H1 (cell line): ENCODE results near the gene TEX14. TPM values are rescaled to one million over a fixed set of nuclear protein-coding genes. Genes with fewer than 3 reads are reported as not detected.

ENCODE experiments used
- CTCF ChIA-PET: fragments of 300-600 bp; sonication (Branson Sonifier 250); formaldehyde crosslinking; loops from one replicate; lab custom pipeline; 2021; ENCODE audit not compliant: partially characterized antibody; lab: Charles Lee
- POLR2A ChIA-PET: fragments of 300-600 bp; sonication (Branson Sonifier 250); formaldehyde crosslinking; loops from one replicate; lab custom pipeline; 2021; ENCODE audit warnings: inconsistent platforms; ENCODE audit not compliant: partially characterized antibody; lab: Charles Lee
- DNase-seq, 2 experiments: peaks; one replicate each; pipeline versions ENCODE4 v3.0.0 to v3.0.0-alpha.2; 2010 to 2022; ENCODE audit warnings: low spot score in 2 of 2, low read depth in 1 of 2, mixed read lengths in 1 of 2
- FAIRE-seq: peaks from 2 replicates; lab custom pipeline; 2011; peaks lifted over from hg19 to GRCh38; lab: Jason Lieb, UNC
- H2AFZ ChIP-seq: 2 replicates; pipeline ENCODE4 v1.8.1; 2012; ENCODE audit warnings: low read length, inconsistent platforms
- H2AK5ac ChIP-seq: 2 replicates; pipeline ENCODE4 v1.6.1; 2013; ENCODE audit warnings: low read depth, low read length
- H2BK120ac ChIP-seq: replicated peaks from 2 replicates; pipeline ENCODE3; 2013; ENCODE audit warnings: low read depth, low read length, inconsistent platforms
- H2BK12ac ChIP-seq: 2 replicates; pipeline ENCODE4 v1.6.1; 2013; ENCODE audit warnings: low read depth, low read length
- H2BK15ac ChIP-seq: 2 replicates; pipeline ENCODE4 v1.6.1; 2013; ENCODE audit warnings: low read length
- H2BK20ac ChIP-seq: 2 replicates; pipeline ENCODE4 v1.6.1; 2013; ENCODE audit warnings: low read length
- H2BK5ac ChIP-seq: 2 replicates; pipeline ENCODE4 v1.6.1; 2013; ENCODE audit warnings: low read depth, low read length
- H3K14ac ChIP-seq: 2 replicates; pipeline ENCODE4 v1.6.1; 2013; ENCODE audit warnings: inconsistent platforms; ENCODE audit not compliant: insufficient read length
- H3K18ac ChIP-seq: 2 replicates; pipeline ENCODE4 v1.6.1; 2013; ENCODE audit warnings: low read length; ENCODE audit errors: extremely low read depth
- H3K23ac ChIP-seq: 2 replicates; pipeline ENCODE4 v1.6.1; 2013; ENCODE audit warnings: inconsistent platforms; ENCODE audit not compliant: insufficient read length
- H3K23me2 ChIP-seq: 2 replicates; pipeline ENCODE4 v1.6.1; 2013; ENCODE audit warnings: low read depth, low read length
- H3K27ac ChIP-seq: 2 replicates; pipeline ENCODE4 v1.6.1; 2011; ENCODE audit warnings: low read depth, low read length, inconsistent platforms
- H3K27me3 ChIP-seq, 4 experiments: replicated peaks in 1 of 4; 1 replicate in 1 of 4; 2 replicates in 3 of 4; pipeline versions ENCODE4 v1.6.1 to v1.8.1; 2011 to 2013; ENCODE audit warnings: low read length in 3 of 4, mild to moderate bottlenecking in 3 of 4, inconsistent platforms in 2 of 4, mixed read lengths in 2 of 4, moderate library complexity in 1 of 4; ENCODE audit not compliant: control insufficient read depth in 3 of 4, insufficient read depth in 3 of 4; ENCODE audit errors: extremely low read depth in 1 of 4
- H3K36me3 ChIP-seq, 4 experiments: 2 replicates each; pipeline versions ENCODE4 v1.6.1 to v1.8.1; 2011 to 2013; ENCODE audit warnings: mild to moderate bottlenecking in 4 of 4, low read length in 3 of 4, moderate library complexity in 2 of 4, control low read depth in 1 of 4, inconsistent platforms in 1 of 4; ENCODE audit not compliant: insufficient read depth in 4 of 4, control insufficient read depth in 2 of 4
- H3K4ac ChIP-seq: replicated peaks from 2 replicates; pipeline ENCODE3; 2013; ENCODE audit warnings: low read length, low read depth, mixed read lengths, inconsistent platforms; ENCODE audit not compliant: insufficient read length
- H3K4me1 ChIP-seq, 4 experiments: replicated peaks in 1 of 4; 1 replicate in 1 of 4; 2 replicates in 3 of 4; pipeline versions ENCODE4 v1.6.1 to v1.8.1; 2011 to 2013; ENCODE audit warnings: low read length in 3 of 4, inconsistent platforms in 2 of 4, mixed read lengths in 1 of 4; ENCODE audit not compliant: insufficient read depth in 4 of 4, control insufficient read depth in 3 of 4
- H3K4me2 ChIP-seq, 2 experiments: 2 replicates each; pipeline versions ENCODE4 v1.6.1 to v1.8.1; 2011 to 2013; ENCODE audit warnings: low read depth in 2 of 2, low read length in 2 of 2, control low read depth in 1 of 2, inconsistent platforms in 1 of 2, mild to moderate bottlenecking in 1 of 2; ENCODE audit not compliant: insufficient read depth in 1 of 2
- H3K4me3 ChIP-seq, 4 experiments: fragments of 200-600, 300-600 bp in 1 of 4; sonication (generic), shearing (Covaris generic), sonication (Bioruptor Twin) in 1 of 4; 2 replicates each; pipeline versions ENCODE4 v1.5.1 to v1.8.1; 2011 to 2016; ENCODE audit warnings: low read length in 4 of 4, low read depth in 3 of 4, control low read depth in 2 of 4, inconsistent platforms in 2 of 4, mild to moderate bottlenecking in 2 of 4, mixed read lengths in 1 of 4, moderate library complexity in 1 of 4; ENCODE audit not compliant: insufficient read depth in 2 of 4; ENCODE audit errors: extremely low read depth in 1 of 4
- H3K56ac ChIP-seq: replicated peaks from 2 replicates; pipeline ENCODE3; 2013; ENCODE audit warnings: low read depth, mild to moderate bottlenecking, mixed read lengths, low read length, inconsistent platforms; ENCODE audit not compliant: insufficient read length
- H3K79me1 ChIP-seq: 2 replicates; pipeline ENCODE4 v1.6.1; 2013; ENCODE audit warnings: low read depth, low read length, control low read depth
- H3K79me2 ChIP-seq, 2 experiments: 2 replicates each; pipeline versions ENCODE4 v1.6.1 to v1.8.1; 2012 to 2013; ENCODE audit warnings: low read length in 2 of 2, mild to moderate bottlenecking in 2 of 2, inconsistent platforms in 1 of 2; ENCODE audit not compliant: insufficient read depth in 2 of 2, control insufficient read depth in 1 of 2
- H3K9ac ChIP-seq, 4 experiments: replicated peaks in 1 of 4; 1 replicate in 1 of 4; 2 replicates in 3 of 4; pipeline versions ENCODE4 v1.6.1 to v1.8.1; 2011 to 2013; ENCODE audit warnings: low read depth in 3 of 4, low read length in 3 of 4, control low read depth in 2 of 4, mild to moderate bottlenecking in 2 of 4, moderate library complexity in 2 of 4, inconsistent platforms in 1 of 4; ENCODE audit errors: extremely low read depth in 1 of 4
- H3K9me3 ChIP-seq, 2 experiments: 2 replicates each; pipeline versions ENCODE4 v1.6.1 to v1.8.1; 2012 to 2013; ENCODE audit warnings: mild to moderate bottlenecking in 2 of 2, moderate library complexity in 2 of 2, control low read depth in 1 of 2, inconsistent platforms in 1 of 2, low read depth in 1 of 2, low read length in 1 of 2, mixed read lengths in 1 of 2; ENCODE audit not compliant: insufficient read depth in 2 of 2
- H4K20me1 ChIP-seq, 2 experiments: replicated peaks in 1 of 2; 2 replicates each; pipeline versions ENCODE3 to v1.8.1; 2011 to 2013; ENCODE audit warnings: inconsistent platforms in 2 of 2, low read length in 2 of 2, mild to moderate bottlenecking in 1 of 2; ENCODE audit not compliant: insufficient read depth in 2 of 2, control insufficient read depth in 1 of 2
- H4K5ac ChIP-seq: 2 replicates; pipeline ENCODE4 v1.6.1; 2013; ENCODE audit warnings: low read length, low read depth, mixed read lengths, inconsistent platforms; ENCODE audit not compliant: insufficient read length
- H4K8ac ChIP-seq: 2 replicates; pipeline ENCODE4 v1.8.0; 2013; ENCODE audit warnings: mild to moderate bottlenecking, moderate library complexity, low read length, inconsistent platforms; ENCODE audit not compliant: insufficient read depth; ENCODE audit errors: extremely low read depth
- H4K91ac ChIP-seq: replicated peaks from 2 replicates; pipeline ENCODE3; 2013; ENCODE audit warnings: low read length, mixed read lengths, inconsistent platforms; ENCODE audit not compliant: insufficient read length
- ASH2L ChIP-seq: fragments of 200-600, 300-600 bp; sonication (generic); IDR thresholded peaks from one replicate; pipeline ENCODE4 v1.7.1; 2017; ENCODE audit warnings: low read length
- EGR1 ChIP-seq: IDR thresholded peaks from 2 replicates; pipeline ENCODE4 v1.6.1; 2011; ENCODE audit warnings: low read depth, low read length, borderline replicate concordance
- MAFK ChIP-seq: IDR thresholded peaks from 2 replicates; pipeline ENCODE4 v1.6.1; 2012; ENCODE audit warnings: low read depth, mild to moderate bottlenecking, improper control_type of control experiment, low read length
- SUZ12 ChIP-seq: fragments of 200-600 bp; sonication (generic); IDR thresholded peaks from 2 replicates; pipeline ENCODE4 v1.6.1; 2012; ENCODE audit warnings: mild to moderate bottlenecking, inconsistent platforms, low read length, moderate library complexity, mixed read lengths
- TAF7 ChIP-seq: optimal IDR thresholded peaks from 2 replicates; pipeline ENCODE3; 2011; ENCODE audit warnings: low read depth, mild to moderate bottlenecking, inconsistent platforms, low read length, moderate library complexity, borderline replicate concordance
- WGBS, 2 experiments: shearing (Covaris generic) in 1 of 2; methylation state at CpG; one replicate each; pipeline versions ENCODE4 v1.1.6 to v1.1.7; 2013 to 2015; ENCODE audit warnings: low lambda C conversion rate in 2 of 2, mixed read lengths in 2 of 2, inconsistent platforms in 1 of 2, low coverage in 1 of 2, missing lambda C conversion rate in 1 of 2; ENCODE audit not compliant: insufficient replicate concordance in 2 of 2, insufficient coverage in 1 of 2, insufficient read length in 1 of 2; ENCODE audit errors: extremely low coverage in 1 of 2, missing lambda C conversion rate in 1 of 2; 5-methylcytosine and 5-hydroxymethylcytosine counted together
- polyA plus RNA-seq, 7 experiments: library from polyadenylated mRNA; depleted of rRNA in 3 of 7; stranded (reverse) in 5 of 7; unstranded in 2 of 7; fragments of >200 nt in 5 of 7; fragments of 200-250 nt in 2 of 7; gene quantifications; 1 replicate in 5 of 7; 2 replicates in 1 of 7; 4 replicates in 1 of 7; pipeline versions ENCODE4 v1.2.1 to v1.2.3, GENCODE V29; 2011 to 2013; ENCODE audit warnings: missing spikeins in 2 of 7, mixed read lengths in 2 of 7
- total RNA-seq: library from RNA; stranded (reverse); fragmentation: NEBNext Ultra II Directional; extraction: Animal tissue kit (Norgen Biotek cat#: 25700); gene quantifications from 2 replicates; pipeline ENCODE4 v1.2.1, GENCODE V29; 2021

The TEX14 gene
- total and polyA plus RNA-seq, 2 of the 8 experiments (the other 6 are each of a cell fraction or from before 2014, with no cell fraction given): 0.83 to 2.5 TPM

DNA sequence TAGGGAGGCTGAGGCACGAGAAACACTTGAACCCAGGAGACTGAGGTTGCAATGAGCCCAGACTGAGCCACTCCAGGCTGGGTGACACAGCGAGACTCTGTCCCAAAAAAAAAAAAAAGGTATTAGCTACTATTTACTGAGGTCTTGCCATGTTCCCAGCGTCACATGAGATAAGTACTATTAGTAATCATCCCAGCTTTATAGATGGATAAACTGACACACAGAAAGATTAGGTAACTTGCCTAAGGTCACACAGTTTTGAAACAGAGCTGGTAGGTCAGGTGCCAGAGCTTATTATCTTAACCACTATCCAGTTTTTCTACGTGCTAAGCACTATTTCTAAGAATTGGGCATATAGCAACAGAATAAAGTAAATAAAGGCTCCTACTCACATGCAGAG, 51.6 kb downstream of the TEX14 start:
- Histone ChIP-seq H4K5ac (no peak overlapping the region), H3K27ac (no peak overlapping the region), H3K23ac (no peak overlapping the region), H2BK5ac (no peak overlapping the region), H3K4ac (no peak overlapping the region), H2BK15ac (no peak overlapping the region), H3K9me3 (no peaks in the 10 kb centered on the region), H4K20me1 (no peaks in the 10 kb centered on the region), H4K8ac (no peak overlapping the region), H2BK12ac (no peak overlapping the region), H2AK5ac (no peak overlapping the region), H2AFZ (no peak overlapping the region), H4K91ac (no peak overlapping the region), H3K9ac (no peak overlapping the region), H2BK120ac (no peak overlapping the region), H2BK20ac (no peak overlapping the region), H3K36me3 (no peaks in the 10 kb centered on the region), H3K18ac (no peak overlapping the region), H3K23me2 (no peaks in the 10 kb centered on the region), H3K4me3 (no peak overlapping the region), H3K56ac (no peak overlapping the region), H3K79me2 (no peaks in the 10 kb centered on the region), H3K27me3 (no peaks in the 10 kb centered on the region), H3K14ac (no peak overlapping the region), H3K79me1 (no peaks in the 10 kb centered on the region), H3K4me2 (no peak overlapping the region), H3K4me1 (no peaks in the 10 kb centered on the region)
- WGBS, 2 experiments: 87% methylated on average over 4 of the region's 4 CpGs; no CpG with 5 or more reads in 1 of the 2 experiments
- ChIA-PET POLR2A (interaction anchor here (1.4 to 5.8 kb wide), 4 partner anchors 9 to 121 kb away, joined by 3 to 95 read pairs (median 31); no protein-coding TSS in a partner anchor), CTCF (interaction anchor here (0.6 to 2.1 kb wide), 8 partner anchors 10 to 200 kb away, joined by 3 to 16 read pairs (median 4); no protein-coding TSS in a partner anchor)
- no peak for TF ChIP-seq EGR1
- TF ChIP-seq TAF7: no peak
- no peak for TF ChIP-seq MAFK
- TF ChIP-seq SUZ12: no peak
- TF ChIP-seq ASH2L: no peak
- DNase-seq: no peak
- no peak for FAIRE-seq
